HepG2 (cell line): ENCODE measurements around the gene CISD1. TPM values are rescaled to one million over a fixed set of nuclear protein-coding genes. Genes with fewer than 3 reads are reported as not detected.
A peak's percentile ranks its signal among the peaks of the same experiment; 100 is the strongest.

Experiments
- HNF4A ChIP-seq: sonication (generic); formaldehyde crosslinking; IDR thresholded peaks from 2 replicates; pipeline ENCODE4 v1.4.0; 2020; ENCODE audit warnings: missing genetic modification reagents
- MXD3 ChIP-seq: IDR thresholded peaks from 2 replicates; pipeline ENCODE4 v1.6.1; 2016; ENCODE audit warnings: mild to moderate bottlenecking, missing biosample characterization, missing genetic modification reagents
- RARA ChIP-seq: IDR thresholded peaks from 2 replicates; pipeline ENCODE4 v1.6.1; 2016; ENCODE audit warnings: missing genetic modification reagents, missing compliant biosample characterization
- RBM39 ChIP-seq: fragments of 200-400 bp; formaldehyde crosslinking; IDR thresholded peaks from one replicate; pipeline ENCODE4 v1.6.1; 2018; ENCODE audit warnings: antibody characterized with exemption, mild to moderate bottlenecking, low read depth, low read length; ENCODE audit not compliant: poor library complexity, severe bottlenecking
- SP5 ChIP-seq: IDR thresholded peaks from 2 replicates; pipeline ENCODE4 v1.6.1; 2016; ENCODE audit warnings: low read depth, borderline replicate concordance
- TEAD2 ChIP-seq: sonication (generic); formaldehyde crosslinking; IDR thresholded peaks from 2 replicates; pipeline ENCODE4 v1.9.0; 2021; ENCODE audit warnings: missing genetic modification reagents
- TGIF2 ChIP-seq: IDR thresholded peaks from 2 replicates; pipeline ENCODE4 v1.6.1; 2016; ENCODE audit warnings: control low read depth, missing compliant biosample characterization
- TOPORS ChIP-seq: sonication (generic); formaldehyde crosslinking; IDR thresholded peaks from 2 replicates; pipeline ENCODE4 v1.8.0; 2023; ENCODE audit warnings: mild to moderate bottlenecking, missing genetic modification reagents
- U2AF2 ChIP-seq: fragments of 200-400 bp; formaldehyde crosslinking; IDR thresholded peaks from 2 replicates; pipeline ENCODE4 v1.6.1; 2017; ENCODE audit warnings: low read depth, mild to moderate bottlenecking, low read length
- YY1 ChIP-seq: IDR thresholded peaks from 2 replicates; pipeline ENCODE4 v1.6.1; 2011; ENCODE audit warnings: low read length, low read depth, moderate library complexity, mild to moderate bottlenecking; ENCODE audit not compliant: insufficient read depth, insufficient replicate concordance
- ZBTB20 ChIP-seq: sonication (generic); formaldehyde crosslinking; IDR thresholded peaks from 2 replicates; pipeline ENCODE4 v1.8.1; 2023; ENCODE audit warnings: missing genetic modification reagents, low read depth, mild to moderate bottlenecking, borderline replicate concordance
- ZKSCAN5 ChIP-seq: sonication (generic); formaldehyde crosslinking; IDR thresholded peaks from 2 replicates; pipeline ENCODE4 v1.5.1; 2020; ENCODE audit warnings: mild to moderate bottlenecking, missing genetic modification reagents
- ZNF530 ChIP-seq: sonication (generic); formaldehyde crosslinking; IDR thresholded peaks from 2 replicates; pipeline ENCODE4 v1.5.0; 2020; ENCODE audit warnings: low read depth, mild to moderate bottlenecking, missing genetic modification reagents
- ZSCAN31 ChIP-seq: sonication (generic); formaldehyde crosslinking; IDR thresholded peaks from 2 replicates; pipeline ENCODE4 v1.5.0; 2020; ENCODE audit warnings: low read depth, mild to moderate bottlenecking, missing genetic modification reagents
- polyA plus RNA-seq, 8 experiments: library from polyadenylated mRNA; depleted of rRNA in 3 of 8; stranded (reverse) in 7 of 8; unstranded in 1 of 8; fragments of >200 nt; fragmentation: Illumina TruSeq in 4 of 8; extraction: Trizol in 4 of 8; gene quantifications; 2 replicates each; pipeline versions ENCODE4 v1.2.1 to v1.2.3, GENCODE V29; 2011 to 2016; ENCODE audit warnings: low read depth in 4 of 8, missing spikeins in 1 of 8, mixed read lengths in 1 of 8; ENCODE audit not compliant: insufficient read depth in 1 of 8
- total RNA-seq, 5 experiments: library from RNA; depleted of rRNA; stranded (reverse); fragments of >200 nt; fragmentation: Illumina TruSeq; extraction: Trizol; gene quantifications; 2 replicates each; pipeline ENCODE4 v1.2.3, GENCODE V29; 2016; ENCODE audit warnings: low read depth in 1 of 5
- TF ChIP-seq, protein P1 (sequence below), 2 experiments: sonication (generic) in 1 of 2; formaldehyde crosslinking in 1 of 2; IDR thresholded peaks; 2 replicates each; pipeline versions ENCODE4 v1.4.0 to v1.6.1; 2018 to 2020; ENCODE audit warnings: missing genetic modification reagents in 2 of 2, borderline replicate concordance in 1 of 2, low read depth in 1 of 2, mild to moderate bottlenecking in 1 of 2, missing biosample characterization in 1 of 2
- TF ChIP-seq, protein P2 (sequence below): IDR thresholded peaks from 2 replicates; pipeline ENCODE4 v1.6.1; 2018; ENCODE audit warnings: missing genetic modification reagents, mild to moderate bottlenecking, missing compliant biosample characterization
- TF ChIP-seq, protein P3 (sequence below): IDR thresholded peaks from 2 replicates; pipeline ENCODE4 v1.6.1; 2018; ENCODE audit warnings: missing genetic modification reagents

CISD1 gene
- total and polyA plus RNA-seq, 2 of the 13 experiments (the other 11 are each of a cell fraction or from before 2014, with no cell fraction given), result 63.4 to 78.9 TPM

- TF ChIP-seq, protein P1, sequence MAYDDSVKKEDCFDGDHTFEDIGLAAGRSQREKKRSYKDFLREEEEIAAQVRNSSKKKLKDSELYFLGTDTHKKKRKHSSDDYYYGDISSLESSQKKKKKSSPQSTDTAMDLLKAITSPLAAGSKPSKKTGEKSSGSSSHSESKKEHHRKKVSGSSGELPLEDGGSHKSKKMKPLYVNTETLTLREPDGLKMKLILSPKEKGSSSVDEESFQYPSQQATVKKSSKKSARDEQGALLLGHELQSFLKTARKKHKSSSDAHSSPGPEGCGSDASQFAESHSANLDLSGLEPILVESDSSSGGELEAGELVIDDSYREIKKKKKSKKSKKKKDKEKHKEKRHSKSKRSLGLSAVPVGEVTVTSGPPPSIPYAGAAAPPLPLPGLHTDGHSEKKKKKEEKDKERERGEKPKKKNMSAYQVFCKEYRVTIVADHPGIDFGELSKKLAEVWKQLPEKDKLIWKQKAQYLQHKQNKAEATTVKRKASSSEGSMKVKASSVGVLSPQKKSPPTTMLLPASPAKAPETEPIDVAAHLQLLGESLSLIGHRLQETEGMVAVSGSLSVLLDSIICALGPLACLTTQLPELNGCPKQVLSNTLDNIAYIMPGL (CRISPR knock-in tag; IDR thresholded peaks at IDR 0.05; ENCODE audit: borderline replicate concordance in 1 of 2, low read depth in 1 of 2), result no peak; a peak in 1 of 4 replicates
- TF ChIP-seq RARA (no peak), TEAD2 (CRISPR knock-in tag) (0 out of 2 replicates have a peak, but pooled peaks have one; percentile 21), ZNF530 (CRISPR knock-in tag) (no peak), ZKSCAN5 (CRISPR knock-in tag) (no peak), HNF4A (CRISPR knock-in tag) (no peak), SP5 (CRISPR knock-in tag) (no peak), YY1 (peak; percentile 8), U2AF2 (no peak), TOPORS (CRISPR knock-in tag) (no peak), MXD3 (peak; percentile 67; the same call in 1 of the 2 replicates), ZSCAN31 (CRISPR knock-in tag) (0 out of 2 replicates have a peak, but pooled peaks have one; percentile 67), RBM39 (no peak), TGIF2 (CRISPR knock-in tag) (peak; percentile 55; the same call in 1 of the 2 replicates), ZBTB20 (CRISPR knock-in tag) (peak; percentile 49; the same call in 1 of the 2 replicates)
- TF ChIP-seq, protein P2, sequence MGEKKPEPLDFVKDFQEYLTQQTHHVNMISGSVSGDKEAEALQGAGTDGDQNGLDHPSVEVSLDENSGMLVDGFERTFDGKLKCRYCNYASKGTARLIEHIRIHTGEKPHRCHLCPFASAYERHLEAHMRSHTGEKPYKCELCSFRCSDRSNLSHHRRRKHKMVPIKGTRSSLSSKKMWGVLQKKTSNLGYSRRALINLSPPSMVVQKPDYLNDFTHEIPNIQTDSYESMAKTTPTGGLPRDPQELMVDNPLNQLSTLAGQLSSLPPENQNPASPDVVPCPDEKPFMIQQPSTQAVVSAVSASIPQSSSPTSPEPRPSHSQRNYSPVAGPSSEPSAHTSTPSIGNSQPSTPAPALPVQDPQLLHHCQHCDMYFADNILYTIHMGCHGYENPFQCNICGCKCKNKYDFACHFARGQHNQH (CRISPR knock-in tag), result no peak
- TF ChIP-seq, protein P3, sequence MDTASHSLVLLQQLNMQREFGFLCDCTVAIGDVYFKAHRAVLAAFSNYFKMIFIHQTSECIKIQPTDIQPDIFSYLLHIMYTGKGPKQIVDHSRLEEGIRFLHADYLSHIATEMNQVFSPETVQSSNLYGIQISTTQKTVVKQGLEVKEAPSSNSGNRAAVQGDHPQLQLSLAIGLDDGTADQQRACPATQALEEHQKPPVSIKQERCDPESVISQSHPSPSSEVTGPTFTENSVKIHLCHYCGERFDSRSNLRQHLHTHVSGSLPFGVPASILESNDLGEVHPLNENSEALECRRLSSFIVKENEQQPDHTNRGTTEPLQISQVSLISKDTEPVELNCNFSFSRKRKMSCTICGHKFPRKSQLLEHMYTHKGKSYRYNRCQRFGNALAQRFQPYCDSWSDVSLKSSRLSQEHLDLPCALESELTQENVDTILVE (CRISPR knock-in tag), result no peak
Measured at GRCh38 chr10:58267713-58268453, 1.1 kb upstream of the CISD1 start, which contains the start of gene IPMK (continued).
